ENCODE measurements around the gene S1PR1.

Gene S1PR1

DNA sequence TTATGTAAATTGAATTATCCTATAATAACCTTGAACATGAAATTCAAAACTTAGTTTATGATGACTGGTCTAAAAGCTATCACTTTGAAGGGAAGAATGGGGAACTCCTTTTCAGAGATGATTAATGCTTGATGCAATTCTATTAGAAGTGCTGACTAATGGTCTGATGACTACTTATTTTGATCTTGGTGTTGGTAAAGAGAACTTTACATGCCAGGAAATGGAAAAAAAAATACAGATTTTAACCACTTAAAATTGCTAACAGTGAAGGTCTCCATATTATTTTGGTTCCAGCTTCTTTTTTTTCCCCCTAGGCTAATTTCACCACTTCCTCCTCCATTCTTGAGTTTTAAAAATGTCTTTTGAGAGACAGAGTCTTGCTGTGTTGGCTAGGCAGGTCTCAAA lies 22.9 kb downstream of the S1PR1 start:
- TF ChIP-seq, protein P1, sequence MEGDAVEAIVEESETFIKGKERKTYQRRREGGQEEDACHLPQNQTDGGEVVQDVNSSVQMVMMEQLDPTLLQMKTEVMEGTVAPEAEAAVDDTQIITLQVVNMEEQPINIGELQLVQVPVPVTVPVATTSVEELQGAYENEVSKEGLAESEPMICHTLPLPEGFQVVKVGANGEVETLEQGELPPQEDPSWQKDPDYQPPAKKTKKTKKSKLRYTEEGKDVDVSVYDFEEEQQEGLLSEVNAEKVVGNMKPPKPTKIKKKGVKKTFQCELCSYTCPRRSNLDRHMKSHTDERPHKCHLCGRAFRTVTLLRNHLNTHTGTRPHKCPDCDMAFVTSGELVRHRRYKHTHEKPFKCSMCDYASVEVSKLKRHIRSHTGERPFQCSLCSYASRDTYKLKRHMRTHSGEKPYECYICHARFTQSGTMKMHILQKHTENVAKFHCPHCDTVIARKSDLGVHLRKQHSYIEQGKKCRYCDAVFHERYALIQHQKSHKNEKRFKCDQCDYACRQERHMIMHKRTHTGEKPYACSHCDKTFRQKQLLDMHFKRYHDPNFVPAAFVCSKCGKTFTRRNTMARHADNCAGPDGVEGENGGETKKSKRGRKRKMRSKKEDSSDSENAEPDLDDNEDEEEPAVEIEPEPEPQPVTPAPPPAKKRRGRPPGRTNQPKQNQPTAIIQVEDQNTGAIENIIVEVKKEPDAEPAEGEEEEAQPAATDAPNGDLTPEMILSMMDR (IDR thresholded peaks at IDR 0.05; ENCODE audit: control insufficient read depth, insufficient read depth, low read depth, low read length, missing control alignments), result no peak
- DNase-seq (ENCODE audit: low read depth), result peak; percentile 45
- H3K4me3 ChIP-seq (ENCODE audit: control insufficient read depth, low read depth, low read length), result no peak overlapping the region

DNA sequence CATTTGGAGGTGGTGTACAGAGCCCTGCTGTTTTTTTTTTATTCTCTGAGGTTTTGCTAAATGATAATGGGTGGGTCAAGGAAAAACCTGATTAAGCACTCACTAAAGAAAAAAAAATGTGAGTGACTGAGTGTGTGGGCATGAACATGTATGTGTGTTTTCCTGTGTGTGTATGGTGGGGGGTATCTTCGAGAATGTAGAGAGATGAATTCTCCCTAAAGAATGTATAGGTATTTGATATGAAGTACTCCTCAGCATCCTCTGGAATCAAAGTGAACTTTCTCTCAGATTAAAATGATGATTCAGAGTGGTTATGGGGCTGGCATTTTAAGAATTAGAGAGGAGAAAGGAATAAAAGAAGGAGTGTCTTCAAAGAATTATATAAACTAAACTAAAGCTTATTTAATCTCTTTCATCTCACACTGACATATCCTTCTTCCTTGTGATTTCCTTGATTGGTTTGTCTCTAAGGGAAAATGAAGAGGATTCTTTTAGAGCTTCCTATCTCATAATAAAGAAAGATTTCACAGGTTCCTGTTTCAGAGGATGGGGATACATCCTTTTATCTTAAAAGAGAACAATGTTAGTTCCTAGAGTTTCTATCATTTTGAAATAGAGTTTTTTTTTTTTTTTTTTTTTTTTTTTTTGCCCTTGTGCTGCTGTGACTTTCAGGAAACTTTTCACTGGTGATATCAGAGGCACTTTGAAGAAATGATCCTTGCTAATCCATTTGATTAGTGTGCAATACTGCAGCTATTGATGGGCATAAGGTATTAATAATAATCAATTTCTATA lies 23.9 kb downstream of the S1PR1 start:
- TF ChIP-seq, protein P1 (IDR thresholded peaks at IDR 0.05; ENCODE audit: control insufficient read depth, insufficient read depth, low read depth, low read length, missing control alignments), result no peak
- H3K4me3 ChIP-seq (ENCODE audit: control insufficient read depth, low read depth, low read length), result no peak overlapping the region
- no peak for DNase-seq (ENCODE audit: low read depth)

- TF ChIP-seq, protein P1 (IDR thresholded peaks at IDR 0.05; ENCODE audit: control insufficient read depth, insufficient read depth, low read depth, low read length, missing control alignments), result no peak
- DNase-seq (ENCODE audit: low read depth), result no peak
- H3K4me3 ChIP-seq (ENCODE audit: control insufficient read depth, low read depth, low read length), result no peak overlapping the region
Observed at GRCh38 chr1:101261623-101262022, 24.8 kb downstream of the S1PR1 start.

- TF ChIP-seq, protein P1 (IDR thresholded peaks at IDR 0.05; ENCODE audit: control insufficient read depth, insufficient read depth, low read depth, low read length, missing control alignments), result no peak
Observed at GRCh38 chr1:101262060-101262459, 25.2 kb downstream of the S1PR1 start.

DNA sequence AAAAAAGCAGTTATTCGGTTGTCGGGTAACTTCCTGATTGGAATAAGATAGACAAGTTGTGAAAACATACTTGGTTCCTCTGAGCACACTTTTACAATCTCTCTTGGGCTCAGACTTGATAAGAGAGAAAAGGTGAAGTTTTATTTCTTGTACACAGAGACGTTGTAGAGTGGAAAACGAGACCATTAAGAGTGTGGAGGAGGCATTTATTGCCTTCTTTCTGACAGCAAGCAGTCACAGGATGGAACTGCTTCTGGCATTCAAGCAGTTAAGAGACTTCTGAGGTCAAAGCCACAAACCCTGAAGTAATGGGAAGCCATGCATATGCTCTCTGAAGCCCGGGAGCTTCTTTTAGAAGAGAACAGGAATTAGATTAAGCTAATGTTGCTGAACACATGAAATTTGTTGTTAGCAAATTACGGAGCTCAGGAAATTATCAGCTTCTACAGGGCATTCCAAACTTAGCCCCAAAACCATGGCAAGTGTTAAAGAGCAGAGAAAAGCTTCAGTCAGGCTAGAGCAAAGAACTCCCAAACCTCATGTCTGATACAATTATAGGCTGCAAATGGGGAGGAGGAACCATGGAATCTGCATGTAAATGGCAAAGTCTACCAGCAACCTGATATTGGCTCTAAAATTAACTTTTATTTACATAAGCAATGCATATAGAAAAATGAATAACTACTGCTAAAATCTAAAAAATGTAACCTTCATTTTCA lies 26.0 kb downstream of the S1PR1 start:
- no peak overlapping the region for H3K4me3 ChIP-seq (ENCODE audit: control insufficient read depth, low read depth, low read length)
- DNase-seq (ENCODE audit: low read depth), result no peak
- TF ChIP-seq, protein P1 (IDR thresholded peaks at IDR 0.05; ENCODE audit: control insufficient read depth, insufficient read depth, low read depth, low read length, missing control alignments), result no peak

More at GRCh38 chr1:101262060-101262459, 25.2 kb downstream of the S1PR1 start:
- no peak overlapping the region for H3K4me3 ChIP-seq (ENCODE audit: control insufficient read depth, low read depth, low read length)
- no peak for DNase-seq (ENCODE audit: low read depth)

DNA sequence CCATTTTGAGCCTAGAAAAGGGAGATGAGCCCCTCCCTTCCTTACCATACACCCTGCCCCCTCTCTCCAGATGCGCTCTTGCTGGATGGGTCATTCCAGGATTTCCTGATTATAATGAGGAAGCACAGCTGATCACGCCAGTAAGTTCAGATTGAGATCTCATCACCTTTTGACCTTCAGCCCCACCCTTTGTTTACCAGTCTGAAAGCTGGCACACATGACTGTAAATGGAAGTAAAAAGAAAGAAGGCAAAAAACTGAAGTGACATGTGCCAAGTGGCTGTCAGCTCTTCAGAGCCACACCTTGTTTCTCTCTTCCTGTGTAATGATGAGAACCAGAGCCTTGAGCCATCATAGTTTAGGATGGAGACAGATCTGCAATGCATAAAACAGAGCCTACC lies 27.9 kb downstream of the S1PR1 start:
- no peak overlapping the region for H3K4me3 ChIP-seq (ENCODE audit: control insufficient read depth, low read depth, low read length)
- DNase-seq (ENCODE audit: low read depth), result no peak
- TF ChIP-seq, protein P1 (IDR thresholded peaks at IDR 0.05; ENCODE audit: control insufficient read depth, insufficient read depth, low read depth, low read length, missing control alignments), result no peak

Data from AG09309 (cell line).